ENCODE results near the gene FOXO6. TPM values are rescaled to one million over a fixed set of nuclear protein-coding genes. Genes with fewer than 3 reads are reported as not detected.

The FOXO6 gene
- total and polyA plus RNA-seq, 2 donors, result 1.1 to 1.6 TPM

DNA sequence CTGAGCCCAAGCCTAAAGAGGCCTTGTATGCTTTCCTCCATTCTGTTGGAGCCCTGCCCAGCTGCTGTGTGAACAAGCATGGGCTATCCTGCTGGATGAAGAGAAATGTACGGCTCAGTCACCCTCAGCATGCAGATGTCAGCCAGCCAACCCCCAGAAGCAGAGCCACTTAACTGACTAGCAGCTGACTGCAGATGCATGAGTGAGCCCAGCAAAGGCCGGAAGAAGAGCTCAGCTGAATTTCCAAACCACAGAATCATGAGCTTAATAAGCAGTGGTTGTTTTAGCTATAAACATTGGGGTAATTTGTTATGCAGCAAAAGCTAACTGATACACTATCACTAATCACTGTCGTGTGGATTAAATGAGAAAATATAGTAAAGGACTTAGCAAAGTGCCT is 39.0 kb downstream of the FOXO6 start:
- Histone ChIP-seq H3K4me1 (ENCODE audit: control insufficient read depth in 2 of 2, insufficient read depth in 2 of 2, low read length in 2 of 2) (peaks cover 22 to 60% of the 10 kb centered on the region in 2 donors), H3K4me3 (ENCODE audit: low read length in 2 of 2) (no peak overlapping the region), H3K27me3 (ENCODE audit: control insufficient read depth in 2 of 2, insufficient read depth in 1 of 2, low read length in 1 of 2) (peaks cover 0 to 9% of the 10 kb centered on the region in 2 donors), H3K36me3 (ENCODE audit: control insufficient read depth in 2 of 2, insufficient read depth in 2 of 2, low read length in 1 of 2) (no peaks in the 10 kb centered on the region), H3K9me3 (ENCODE audit: control insufficient read depth in 2 of 2, insufficient read depth in 1 of 2, low read length in 1 of 2) (peaks cover 0 to 8% of the 10 kb centered on the region in 2 donors), H3K27ac (ENCODE audit: low read depth in 1 of 2, low read length in 1 of 2) (peak overlapping the region in 1 of 2 donors; percentile 60)
- 73% methylated on average over 3 of the region's 3 CpGs for WGBS
- DNase-seq (ENCODE audit: low read depth in 6 of 9, low spot score in 9 of 9), result peak in 1 of 9 donors; percentile 60

GRCh38 chr1:41401899-41402298 is 40.7 kb downstream of the FOXO6 start:
- no peaks in the 10 kb centered on the region for H3K36me3 ChIP-seq (ENCODE audit: control insufficient read depth in 2 of 2, insufficient read depth in 2 of 2, low read length in 1 of 2)
- H3K9me3 ChIP-seq (ENCODE audit: control insufficient read depth in 2 of 2, insufficient read depth in 1 of 2, low read length in 1 of 2), result peaks cover 0 to 8% of the 10 kb centered on the region in 2 donors
- no peak overlapping the region for H3K4me3 ChIP-seq (ENCODE audit: low read length in 2 of 2)
- H3K27ac ChIP-seq (ENCODE audit: low read depth in 1 of 2, low read length in 1 of 2), result no peak overlapping the region
- WGBS, result 97% methylated on average over 2 of the region's 2 CpGs
- no peak for DNase-seq (ENCODE audit: low read depth in 6 of 9, low spot score in 9 of 9)
- H3K4me1 ChIP-seq (ENCODE audit: control insufficient read depth in 2 of 2, insufficient read depth in 2 of 2, low read length in 2 of 2), result peaks cover 18 to 47% of the 10 kb centered on the region in 2 donors
- peaks cover 0 to 3% of the 10 kb centered on the region in 2 donors for H3K27me3 ChIP-seq (ENCODE audit: control insufficient read depth in 2 of 2, insufficient read depth in 1 of 2, low read length in 1 of 2)

DNA sequence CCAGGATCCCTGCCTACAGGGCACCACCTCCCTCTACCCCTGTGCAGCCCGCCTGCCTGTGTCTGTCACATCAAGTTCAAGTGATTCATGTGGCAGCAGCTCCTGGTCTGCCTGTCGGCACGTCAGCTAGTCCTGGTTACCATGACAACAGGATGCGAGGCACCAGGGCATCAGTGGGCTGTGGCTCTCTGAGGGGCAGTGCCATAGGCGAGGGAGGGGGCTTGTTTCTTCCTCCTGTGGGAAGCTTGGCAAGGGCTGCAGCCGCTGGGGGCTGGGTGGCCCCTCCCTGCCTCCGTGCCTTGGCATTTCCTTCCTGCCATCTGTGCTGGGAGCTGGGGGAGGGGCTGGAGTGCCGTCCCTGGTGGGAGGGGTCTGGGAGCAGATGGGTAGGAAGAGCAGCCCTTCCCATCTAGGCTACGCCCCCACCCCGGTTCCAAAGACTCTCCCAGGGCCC is 43.1 kb downstream of the FOXO6 start:
- peaks cover 0 to 23% of the 10 kb centered on the region in 2 donors for H3K27me3 ChIP-seq (ENCODE audit: control insufficient read depth in 2 of 2, insufficient read depth in 1 of 2, low read length in 1 of 2)
- peaks cover 0 to 8% of the 10 kb centered on the region in 2 donors for H3K9me3 ChIP-seq (ENCODE audit: control insufficient read depth in 2 of 2, insufficient read depth in 1 of 2, low read length in 1 of 2)
- peak overlapping the region in 1 of 2 donors; percentile 7 for H3K27ac ChIP-seq (ENCODE audit: low read depth in 1 of 2, low read length in 1 of 2)
- peak in 3 of 9 donors; percentile 64 to 78 (median 69) for DNase-seq (ENCODE audit: low read depth in 6 of 9, low spot score in 9 of 9)
- WGBS, result 5% methylated on average over 10 of the region's 10 CpGs
- H3K36me3 ChIP-seq (ENCODE audit: control insufficient read depth in 2 of 2, insufficient read depth in 2 of 2, low read length in 1 of 2), result no peaks in the 10 kb centered on the region
- H3K4me1 ChIP-seq (ENCODE audit: control insufficient read depth in 2 of 2, insufficient read depth in 2 of 2, low read length in 2 of 2), result peaks cover 11 to 37% of the 10 kb centered on the region in 2 donors
- no peak overlapping the region for H3K4me3 ChIP-seq (ENCODE audit: low read length in 2 of 2)

GRCh38 chr1:41407664-41408252 is 46.5 kb downstream of the FOXO6 start:
- H3K4me1 ChIP-seq (ENCODE audit: control insufficient read depth in 2 of 2, insufficient read depth in 2 of 2, low read length in 2 of 2), result peaks cover 10 to 24% of the 10 kb centered on the region in 2 donors
- H3K9me3 ChIP-seq (ENCODE audit: control insufficient read depth in 2 of 2, insufficient read depth in 1 of 2, low read length in 1 of 2), result peaks cover 0 to 12% of the 10 kb centered on the region in 2 donors
- H3K27ac ChIP-seq (ENCODE audit: low read depth in 1 of 2, low read length in 1 of 2), result no peak overlapping the region
- no peak overlapping the region for H3K4me3 ChIP-seq (ENCODE audit: low read length in 2 of 2)
- DNase-seq (ENCODE audit: low read depth in 6 of 9, low spot score in 9 of 9), result no peak
- peaks cover 0 to 32% of the 10 kb centered on the region in 2 donors for H3K27me3 ChIP-seq (ENCODE audit: control insufficient read depth in 2 of 2, insufficient read depth in 1 of 2, low read length in 1 of 2)
- WGBS, result 77% methylated on average over 14 of the region's 14 CpGs
- H3K36me3 ChIP-seq (ENCODE audit: control insufficient read depth in 2 of 2, insufficient read depth in 2 of 2, low read length in 1 of 2), result no peaks in the 10 kb centered on the region

DNA sequence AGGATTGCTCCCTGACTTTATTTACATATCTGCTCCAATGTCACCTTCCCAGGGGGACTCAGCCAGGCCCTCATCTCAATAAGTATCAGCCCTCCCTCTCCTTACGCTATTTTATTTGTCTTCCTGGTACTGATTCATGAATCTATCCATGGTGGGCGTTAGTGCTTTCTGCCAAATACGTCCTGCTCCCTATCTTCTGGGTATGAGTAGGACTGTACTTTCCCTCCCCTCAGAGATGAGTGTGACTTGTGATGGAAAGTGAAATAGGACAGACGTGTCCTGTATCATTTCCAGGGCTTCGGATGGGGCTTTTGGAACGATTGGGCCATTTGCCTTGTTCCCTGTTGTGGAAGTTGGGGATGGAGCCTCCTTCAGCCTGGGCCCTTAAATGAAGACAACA is 47.5 kb downstream of the FOXO6 start:
- Histone ChIP-seq H3K9me3 (ENCODE audit: control insufficient read depth in 2 of 2, insufficient read depth in 1 of 2, low read length in 1 of 2) (peaks cover 0 to 12% of the 10 kb centered on the region in 2 donors), H3K36me3 (ENCODE audit: control insufficient read depth in 2 of 2, insufficient read depth in 2 of 2, low read length in 1 of 2) (no peaks in the 10 kb centered on the region), H3K27me3 (ENCODE audit: control insufficient read depth in 2 of 2, insufficient read depth in 1 of 2, low read length in 1 of 2) (peaks cover 0 to 32% of the 10 kb centered on the region in 2 donors), H3K27ac (ENCODE audit: low read depth in 1 of 2, low read length in 1 of 2) (no peak overlapping the region), H3K4me3 (ENCODE audit: low read length in 2 of 2) (no peak overlapping the region), H3K4me1 (ENCODE audit: control insufficient read depth in 2 of 2, insufficient read depth in 2 of 2, low read length in 2 of 2) (peaks cover 9 to 17% of the 10 kb centered on the region in 2 donors)
- 90% methylated on average over 6 of the region's 6 CpGs for WGBS
- DNase-seq (ENCODE audit: low read depth in 6 of 9, low spot score in 9 of 9), result no peak

DNA sequence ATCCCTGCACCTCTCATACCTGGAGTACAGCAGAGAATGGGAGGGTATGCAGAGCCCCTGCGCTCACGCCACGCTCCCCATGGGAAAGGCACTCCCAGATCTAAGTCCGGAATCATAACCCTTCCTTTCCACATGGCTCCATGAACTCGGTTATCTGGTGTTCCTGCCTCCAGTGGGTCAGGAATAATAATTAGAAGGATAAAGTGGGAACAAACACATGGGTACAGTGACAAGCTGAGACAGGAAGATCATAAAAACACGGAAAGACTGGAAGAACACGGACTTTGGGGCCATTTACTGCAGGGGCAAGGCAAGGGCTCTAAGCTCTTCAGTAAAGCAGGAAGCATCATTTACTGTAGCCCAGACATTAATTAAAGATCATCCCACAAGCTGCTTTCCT is 48.6 kb downstream of the FOXO6 start:
- Histone ChIP-seq H3K27ac (ENCODE audit: low read depth in 1 of 2, low read length in 1 of 2) (no peak overlapping the region), H3K4me1 (ENCODE audit: control insufficient read depth in 2 of 2, insufficient read depth in 2 of 2, low read length in 2 of 2) (peaks cover 0 to 5% of the 10 kb centered on the region in 2 donors), H3K9me3 (ENCODE audit: control insufficient read depth in 2 of 2, insufficient read depth in 1 of 2, low read length in 1 of 2) (peaks cover 0 to 12% of the 10 kb centered on the region in 2 donors), H3K4me3 (ENCODE audit: low read length in 2 of 2) (no peak overlapping the region), H3K27me3 (ENCODE audit: control insufficient read depth in 2 of 2, insufficient read depth in 1 of 2, low read length in 1 of 2) (peaks cover 0 to 32% of the 10 kb centered on the region in 2 donors), H3K36me3 (ENCODE audit: control insufficient read depth in 2 of 2, insufficient read depth in 2 of 2, low read length in 1 of 2) (no peaks in the 10 kb centered on the region)
- 93% methylated on average over 7 of the region's 7 CpGs for WGBS
- DNase-seq (ENCODE audit: low read depth in 6 of 9, low spot score in 9 of 9), result no peak

DNA sequence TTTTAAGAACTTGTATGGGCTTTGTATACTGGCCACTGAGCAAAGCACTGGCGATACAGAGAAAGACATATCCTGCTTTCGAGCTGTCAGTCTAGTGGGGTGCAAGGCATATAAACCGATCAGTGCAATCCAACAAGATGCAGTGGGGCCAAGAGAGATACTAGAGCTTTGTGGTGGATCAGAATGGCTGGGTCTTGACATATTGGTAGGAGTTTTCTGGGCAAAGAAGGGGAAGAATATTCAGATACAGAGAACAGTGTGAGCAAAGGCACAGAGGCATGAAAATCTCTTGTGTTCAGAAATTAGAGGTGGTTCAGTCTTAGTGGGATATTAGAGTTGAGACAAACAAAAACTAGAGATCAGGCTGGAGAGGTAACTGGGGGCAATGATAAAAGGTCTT is 49.2 kb downstream of the FOXO6 start:
- H3K27ac ChIP-seq (ENCODE audit: low read depth in 1 of 2, low read length in 1 of 2), result no peak overlapping the region
- no peak for DNase-seq (ENCODE audit: low read depth in 6 of 9, low spot score in 9 of 9)
- H3K9me3 ChIP-seq (ENCODE audit: control insufficient read depth in 2 of 2, insufficient read depth in 1 of 2, low read length in 1 of 2), result peaks cover 0 to 12% of the 10 kb centered on the region in 2 donors
- 97% methylated on average over 3 of the region's 3 CpGs for WGBS
- no peak overlapping the region for H3K4me3 ChIP-seq (ENCODE audit: low read length in 2 of 2)
- no peaks in the 10 kb centered on the region for H3K36me3 ChIP-seq (ENCODE audit: control insufficient read depth in 2 of 2, insufficient read depth in 2 of 2, low read length in 1 of 2)
- H3K4me1 ChIP-seq (ENCODE audit: control insufficient read depth in 2 of 2, insufficient read depth in 2 of 2, low read length in 2 of 2), result peaks cover 0 to 4% of the 10 kb centered on the region in 2 donors
- peaks cover 0 to 32% of the 10 kb centered on the region in 2 donors for H3K27me3 ChIP-seq (ENCODE audit: control insufficient read depth in 2 of 2, insufficient read depth in 1 of 2, low read length in 1 of 2)

- Histone ChIP-seq H3K4me3 (ENCODE audit: low read length in 2 of 2) (no peak overlapping the region), H3K27me3 (ENCODE audit: control insufficient read depth in 2 of 2, insufficient read depth in 1 of 2, low read length in 1 of 2) (peaks cover 0 to 32% of the 10 kb centered on the region in 2 donors), H3K9me3 (ENCODE audit: control insufficient read depth in 2 of 2, insufficient read depth in 1 of 2, low read length in 1 of 2) (peaks cover 0 to 12% of the 10 kb centered on the region in 2 donors), H3K27ac (ENCODE audit: low read depth in 1 of 2, low read length in 1 of 2) (no peak overlapping the region), H3K36me3 (ENCODE audit: control insufficient read depth in 2 of 2, insufficient read depth in 2 of 2, low read length in 1 of 2) (no peaks in the 10 kb centered on the region), H3K4me1 (ENCODE audit: control insufficient read depth in 2 of 2, insufficient read depth in 2 of 2, low read length in 2 of 2) (peaks cover 0 to 4% of the 10 kb centered on the region in 2 donors)
- 94% methylated on average over 3 of the region's 3 CpGs for WGBS
- no peak for DNase-seq (ENCODE audit: low read depth in 6 of 9, low spot score in 9 of 9)
Measured at GRCh38 chr1:41411229-41411628, 50.0 kb downstream of the FOXO6 start.

DNA sequence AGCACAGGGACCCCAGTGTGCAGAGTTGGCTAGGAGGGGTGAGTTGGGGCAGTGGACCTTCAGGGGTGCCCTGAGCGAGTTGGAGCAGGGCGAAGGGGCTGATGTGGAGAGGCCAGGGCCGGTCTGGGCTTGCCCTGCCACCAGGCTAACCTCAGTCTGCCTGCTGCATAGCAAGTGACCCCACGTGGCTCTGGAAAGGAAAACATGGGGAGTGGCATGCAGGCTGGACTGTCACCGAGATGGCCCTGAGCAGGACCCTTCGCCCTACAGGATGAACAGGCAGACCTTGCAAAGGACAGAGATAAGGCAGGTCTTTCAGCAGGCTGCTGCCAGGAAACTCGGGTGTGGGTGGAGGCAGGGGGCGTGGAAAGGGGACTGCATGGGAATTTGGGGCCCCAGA is 51.5 kb downstream of the FOXO6 start:
- Histone ChIP-seq H3K4me1 (ENCODE audit: control insufficient read depth in 2 of 2, insufficient read depth in 2 of 2, low read length in 2 of 2) (peaks cover 0 to 8% of the 10 kb centered on the region in 2 donors), H3K27ac (ENCODE audit: low read depth in 1 of 2, low read length in 1 of 2) (no peak overlapping the region), H3K9me3 (ENCODE audit: control insufficient read depth in 2 of 2, insufficient read depth in 1 of 2, low read length in 1 of 2) (peaks cover 0 to 12% of the 10 kb centered on the region in 2 donors), H3K27me3 (ENCODE audit: control insufficient read depth in 2 of 2, insufficient read depth in 1 of 2, low read length in 1 of 2) (peaks cover 0 to 25% of the 10 kb centered on the region in 2 donors), H3K4me3 (ENCODE audit: low read length in 2 of 2) (no peak overlapping the region), H3K36me3 (ENCODE audit: control insufficient read depth in 2 of 2, insufficient read depth in 2 of 2, low read length in 1 of 2) (no peaks in the 10 kb centered on the region)
- 59% methylated on average over 8 of the region's 8 CpGs for WGBS
- DNase-seq (ENCODE audit: low read depth in 6 of 9, low spot score in 9 of 9), result no peak

All from thymus (tissue), 11 donors.